Vagina (tissue), 2 donors: ENCODE data around the gene B4GALT5. TPM values are rescaled to one million over a fixed set of nuclear protein-coding genes. Genes with fewer than 3 reads are reported as not detected.

Source experiments
- DNase-seq, 2 donors: peaks; one replicate each; pipeline ENCODE4 v3.0.0-alpha.2; 2017; ENCODE audit errors: extremely low spot score in 2 of 2
- H3K27ac ChIP-seq: fragments of 200-600 bp; sonication (generic); one replicate; pipeline ENCODE4 v1.5.1; 2019
- H3K27me3 ChIP-seq: fragments of 200-600 bp; sonication (generic); one replicate; pipeline ENCODE4 v1.5.1; 2019
- H3K36me3 ChIP-seq, 2 donors: fragments of 200-600 bp; sonication (generic); one replicate each; pipeline ENCODE4 v1.5.1; 2017 to 2019
- H3K4me1 ChIP-seq: fragments of 200-600 bp; sonication (generic); one replicate; pipeline ENCODE4 v1.5.1; 2019
- H3K4me3 ChIP-seq, 2 donors: fragments of 200-600 bp; sonication (generic); 1 replicate in 1 of 2; 2 replicates in 1 of 2; pipeline ENCODE4 v1.5.1; 2016 to 2019
- H3K9me3 ChIP-seq: fragments of 200-600 bp; sonication (generic); one replicate; pipeline ENCODE4 v1.5.1; 2019
- CTCF ChIP-seq, 3 experiments: fragments of 450-650 bp in 2 of 3; fragments of 200-600 bp in 1 of 3; sonication (generic) in 1 of 3; IDR thresholded peaks; one replicate each; pipeline ENCODE4 v1.5.1; 2017 to 2019; ENCODE audit warnings: antibody characterized with exemption in 3 of 3, mild to moderate bottlenecking in 2 of 3, moderate library complexity in 2 of 3
- POLR2A ChIP-seq, 2 donors: fragments of 450-650 bp; IDR thresholded peaks; one replicate each; pipeline ENCODE4 v1.6.1; 2017; ENCODE audit warnings: antibody characterized with exemption in 2 of 2, mild to moderate bottlenecking in 2 of 2, moderate library complexity in 2 of 2
- POLR2AphosphoS5 ChIP-seq, 2 donors: sonication (generic); formaldehyde crosslinking; IDR thresholded peaks; one replicate each; pipeline ENCODE4 v1.9.0; 2017; ENCODE audit warnings: antibody characterized with exemption in 2 of 2, mild to moderate bottlenecking in 2 of 2, low read depth in 1 of 2; ENCODE audit not compliant: insufficient read depth in 1 of 2
- intact Hi-C: fragments of 100-400 bp; cut with DNase I; formaldehyde crosslinking; loops from one replicate; pipeline ENCODE4 v1.15.1; 2023
- total RNA-seq: library from RNA; depleted of rRNA; stranded (reverse); fragments of >200 nt; gene quantifications from one replicate; pipeline ENCODE4 v1.2.3, GENCODE V29; 2016

The B4GALT5 gene
- total RNA-seq, 1 donor from 2014 or later, result 17.9 TPM

GRCh38 chr20:49637046-49637637 is 76.5 kb downstream of the B4GALT5 start:
- H3K4me3 ChIP-seq, result no peak overlapping the region
- TF ChIP-seq POLR2A (IDR thresholded peaks at IDR 0.05) (no peak), POLR2AphosphoS5 (IDR thresholded peaks at IDR 0.05; ENCODE audit: insufficient read depth in 1 of 2, low read depth in 1 of 2) (no peak), CTCF (IDR thresholded peaks at IDR 0.05) (no peak)
- no peaks in the 10 kb centered on the region for H3K27me3 ChIP-seq
- DNase-seq, result no peak
- intact Hi-C loops, result no loop called here
- H3K4me1 ChIP-seq, result peaks cover 4% of the 10 kb centered on the region
- H3K9me3 ChIP-seq, result no peaks in the 10 kb centered on the region
- H3K27ac ChIP-seq, result no peak overlapping the region
- H3K36me3 ChIP-seq, result peaks cover 0 to 57% of the 10 kb centered on the region in 2 donors

- H3K27ac ChIP-seq, result no peak overlapping the region
- H3K4me3 ChIP-seq, result no peak overlapping the region
- H3K9me3 ChIP-seq, result no peaks in the 10 kb centered on the region
- no peaks in the 10 kb centered on the region for H3K27me3 ChIP-seq
- no peaks in the 10 kb centered on the region for H3K4me1 ChIP-seq
- H3K36me3 ChIP-seq, result peaks cover 0 to 50% of the 10 kb centered on the region in 2 donors
- DNase-seq, result no peak
- intact Hi-C loops, result no loop called here
- TF ChIP-seq CTCF (IDR thresholded peaks at IDR 0.05) (no peak), POLR2AphosphoS5 (IDR thresholded peaks at IDR 0.05; ENCODE audit: insufficient read depth in 1 of 2, low read depth in 1 of 2) (no peak), POLR2A (IDR thresholded peaks at IDR 0.05) (no peak)
Measured at GRCh38 chr20:49636447-49636846, 77.2 kb downstream of the B4GALT5 start.

- Histone ChIP-seq H3K4me1 (no peaks in the 10 kb centered on the region), H3K27me3 (no peaks in the 10 kb centered on the region), H3K4me3 (no peak overlapping the region), H3K9me3 (no peaks in the 10 kb centered on the region), H3K36me3 (peaks cover 0 to 44% of the 10 kb centered on the region in 2 donors), H3K27ac (no peak overlapping the region)
- no peak for DNase-seq
- intact Hi-C loops, result no loop called here
- TF ChIP-seq POLR2AphosphoS5 (IDR thresholded peaks at IDR 0.05; ENCODE audit: insufficient read depth in 1 of 2, low read depth in 1 of 2), result no peak
- no peak for TF ChIP-seq POLR2A (IDR thresholded peaks at IDR 0.05)
- no peak for TF ChIP-seq CTCF (IDR thresholded peaks at IDR 0.05)
Measured at GRCh38 chr20:49635866-49636265, 77.8 kb downstream of the B4GALT5 start.

- TF ChIP-seq POLR2AphosphoS5 (IDR thresholded peaks at IDR 0.05; ENCODE audit: insufficient read depth in 1 of 2, low read depth in 1 of 2), result no peak
- TF ChIP-seq POLR2A (IDR thresholded peaks at IDR 0.05), result no peak
- no peak for TF ChIP-seq CTCF (IDR thresholded peaks at IDR 0.05)
- intact Hi-C loops, result no loop called here
- no peak for DNase-seq
- no peaks in the 10 kb centered on the region for H3K27me3 ChIP-seq
- H3K4me1 ChIP-seq, result no peaks in the 10 kb centered on the region
- peaks cover 0 to 38% of the 10 kb centered on the region in 2 donors for H3K36me3 ChIP-seq
- no peaks in the 10 kb centered on the region for H3K9me3 ChIP-seq
- no peak overlapping the region for H3K27ac ChIP-seq
- no peak overlapping the region for H3K4me3 ChIP-seq
Measured at GRCh38 chr20:49635166-49635565, 78.5 kb downstream of the B4GALT5 start.

GRCh38 chr20:49634116-49634515 is 79.6 kb downstream of the B4GALT5 start:
- H3K27me3 ChIP-seq, result no peaks in the 10 kb centered on the region
- no peak overlapping the region for H3K27ac ChIP-seq
- intact Hi-C loops, result no loop called here
- TF ChIP-seq POLR2A (IDR thresholded peaks at IDR 0.05), result no peak
- TF ChIP-seq POLR2AphosphoS5 (IDR thresholded peaks at IDR 0.05; ENCODE audit: insufficient read depth in 1 of 2, low read depth in 1 of 2), result no peak
- no peak for DNase-seq
- no peak overlapping the region for H3K4me3 ChIP-seq
- H3K36me3 ChIP-seq, result peaks cover 0 to 29% of the 10 kb centered on the region in 2 donors
- no peaks in the 10 kb centered on the region for H3K4me1 ChIP-seq
- H3K9me3 ChIP-seq, result no peaks in the 10 kb centered on the region
